ENCODE data around the gene SLIT3.
A peak's percentile ranks its signal among the peaks of the same experiment; 100 is the strongest.

GRCh38 chr5:169197343-169197742 is 103.6 kb downstream of the SLIT3 start:
- TF ChIP-seq CTCF (IDR thresholded peaks at IDR 0.05) (peak in 4 of 6 experiments; percentile 11 to 57 (median 30)), POLR2A (IDR thresholded peaks at IDR 0.05) (no peak)
